H9 (cell line): ENCODE data around the gene RGS6. TPM values are rescaled to one million over a fixed set of nuclear protein-coding genes. Genes with fewer than 3 reads are reported as not detected.

Experiments
- DNase-seq: peaks from one replicate; pipeline ENCODE4 v3.0.0-alpha.2; 2017
- H2AFZ ChIP-seq: one replicate; pipeline ENCODE4 v1.6.1; 2013; ENCODE audit warnings: mild to moderate bottlenecking, low read length, control low read depth, moderate library complexity
- H2AK5ac ChIP-seq: 2 replicates; pipeline ENCODE4 v1.6.1; 2013; ENCODE audit warnings: low read length, control low read depth, mixed read lengths; ENCODE audit not compliant: insufficient read length
- H2BK120ac ChIP-seq: one replicate; pipeline ENCODE4 v1.6.1; 2013; ENCODE audit warnings: low read depth, mild to moderate bottlenecking, low read length, control low read depth, inconsistent platforms; ENCODE audit not compliant: poor library complexity, severe bottlenecking
- H2BK12ac ChIP-seq: 2 replicates; pipeline ENCODE4 v1.6.1; 2013; ENCODE audit warnings: low read length, control low read depth, mixed read lengths, low read depth; ENCODE audit not compliant: insufficient read length
- H2BK15ac ChIP-seq: 2 replicates; pipeline ENCODE4 v1.6.1; 2013; ENCODE audit warnings: low read depth, low read length, control low read depth
- H2BK20ac ChIP-seq: one replicate; pipeline ENCODE4 v1.6.1; 2013; ENCODE audit warnings: low read depth, mild to moderate bottlenecking, low read length, control low read depth, inconsistent platforms; ENCODE audit not compliant: poor library complexity, severe bottlenecking
- H2BK5ac ChIP-seq: 2 replicates; pipeline ENCODE4 v1.6.1; 2013; ENCODE audit warnings: low read length, control low read depth, mixed read lengths; ENCODE audit not compliant: insufficient read length
- H3K14ac ChIP-seq: 2 replicates; pipeline ENCODE4 v1.6.1; 2013; ENCODE audit warnings: low read length, control low read depth; ENCODE audit not compliant: insufficient read depth
- H3K18ac ChIP-seq: 2 replicates; pipeline ENCODE4 v1.6.1; 2013; ENCODE audit warnings: low read depth, mild to moderate bottlenecking, mixed read lengths, low read length, control low read depth; ENCODE audit not compliant: insufficient read length
- H3K23ac ChIP-seq: 2 replicates; pipeline ENCODE4 v1.6.1; 2013; ENCODE audit warnings: low read length, control low read depth, mixed read lengths, low read depth; ENCODE audit not compliant: insufficient read length
- H3K23me2 ChIP-seq: 2 replicates; pipeline ENCODE4 v1.6.1; 2013; ENCODE audit warnings: low read depth, mild to moderate bottlenecking, mixed read lengths, low read length, control low read depth; ENCODE audit not compliant: insufficient read length, poor library complexity, severe bottlenecking
- H3K27ac ChIP-seq: 2 replicates; pipeline ENCODE4 v1.5.1; 2013; ENCODE audit warnings: low read length, control low read depth, mixed read lengths, low read depth; ENCODE audit not compliant: insufficient read length
- H3K27me3 ChIP-seq: 2 replicates; pipeline ENCODE4 v1.6.1; 2013; ENCODE audit warnings: low read length, control low read depth, inconsistent platforms; ENCODE audit not compliant: insufficient read depth
- H3K4ac ChIP-seq: 2 replicates; pipeline ENCODE4 v1.6.1; 2013; ENCODE audit warnings: low read depth, mild to moderate bottlenecking, control low read depth, inconsistent platforms, low read length, moderate library complexity
- H3K4me1 ChIP-seq: 2 replicates; pipeline ENCODE4 v1.6.1; 2013; ENCODE audit warnings: low read length, control low read depth, inconsistent platforms; ENCODE audit not compliant: insufficient read depth
- H3K4me2 ChIP-seq: 2 replicates; pipeline ENCODE4 v1.6.1; 2013; ENCODE audit warnings: low read length, control low read depth, mixed read lengths; ENCODE audit not compliant: insufficient read length, insufficient read depth
- H3K56ac ChIP-seq: 2 replicates; pipeline ENCODE4 v1.6.1; 2013; ENCODE audit warnings: low read depth, mild to moderate bottlenecking, mixed read lengths, low read length, control low read depth; ENCODE audit not compliant: insufficient read length
- H3K79me1 ChIP-seq: 2 replicates; pipeline ENCODE4 v1.6.1; 2013; ENCODE audit warnings: low read depth, mild to moderate bottlenecking, moderate library complexity, low read length, control low read depth, inconsistent platforms; ENCODE audit not compliant: insufficient read depth, poor library complexity, severe bottlenecking
- H3K79me2 ChIP-seq: 2 replicates; pipeline ENCODE4 v1.6.1; 2013; ENCODE audit warnings: low read length, control low read depth, inconsistent platforms; ENCODE audit not compliant: insufficient read depth
- H3K9ac ChIP-seq: 2 replicates; pipeline ENCODE4 v1.6.1; 2013; ENCODE audit warnings: low read length, control low read depth, mixed read lengths; ENCODE audit not compliant: insufficient read length; ENCODE audit errors: extremely low read depth
- H3K9me3 ChIP-seq: one replicate; pipeline ENCODE4 v1.6.1; 2013; ENCODE audit warnings: low read depth, low read length, inconsistent platforms; ENCODE audit not compliant: control insufficient read depth
- H3T11ph ChIP-seq: one replicate; pipeline ENCODE4 v1.6.1; 2013; ENCODE audit warnings: mild to moderate bottlenecking, low read length, control low read depth, inconsistent platforms
- H4K20me1 ChIP-seq: one replicate; pipeline ENCODE4 v1.6.1; 2013; ENCODE audit not compliant: control insufficient read depth, insufficient read length, insufficient read depth
- H4K5ac ChIP-seq: 2 replicates; pipeline ENCODE4 v1.6.1; 2013; ENCODE audit warnings: low read depth, mild to moderate bottlenecking, mixed read lengths, low read length, control low read depth; ENCODE audit not compliant: insufficient read length
- H4K8ac ChIP-seq: replicated peaks from 2 replicates; pipeline ENCODE4 v1.6.1; 2013; ENCODE audit warnings: low read length, control low read depth, mixed read lengths, low read depth; ENCODE audit not compliant: insufficient read length
- H4K91ac ChIP-seq: 2 replicates; pipeline ENCODE4 v1.6.1; 2013; ENCODE audit warnings: low read depth, mild to moderate bottlenecking, moderate library complexity, mixed read lengths, low read length, control low read depth; ENCODE audit not compliant: insufficient read length
- H3K27ac Mint-ChIP-seq, 3 experiments: 2 replicates in 2 of 3; 3 replicates in 1 of 3; pipeline ENCODE4 v1.8.0; 2020 to 2021; ENCODE audit warnings: mixed read lengths in 3 of 3, mild to moderate bottlenecking in 1 of 3, moderate library complexity in 1 of 3
- H3K27me3 Mint-ChIP-seq: 2 replicates; pipeline ENCODE4 v1.8.0; 2021; ENCODE audit warnings: low read depth, mild to moderate bottlenecking, moderate library complexity, mixed read lengths
- H3K36me3 Mint-ChIP-seq, 3 experiments: 2 replicates in 2 of 3; 3 replicates in 1 of 3; pipeline ENCODE4 v1.8.0; 2020 to 2021; ENCODE audit warnings: low read depth in 3 of 3, mixed read lengths in 3 of 3; ENCODE audit not compliant: insufficient read depth in 1 of 3
- H3K4me1 Mint-ChIP-seq, 2 experiments: 2 replicates each; pipeline ENCODE4 v1.8.0; 2020; ENCODE audit warnings: mixed read lengths in 2 of 2
- H3K4me3 Mint-ChIP-seq, 2 experiments: 2 replicates in 1 of 2; 3 replicates in 1 of 2; pipeline ENCODE4 v1.8.0; 2020 to 2021; ENCODE audit warnings: mild to moderate bottlenecking in 2 of 2, mixed read lengths in 2 of 2, moderate library complexity in 1 of 2
- H3K9me3 Mint-ChIP-seq, 2 experiments: 2 replicates in 1 of 2; 3 replicates in 1 of 2; pipeline ENCODE4 v1.8.0; 2020; ENCODE audit warnings: mild to moderate bottlenecking in 2 of 2, mixed read lengths in 2 of 2, moderate library complexity in 1 of 2
- CTCF ChIP-seq: fragments of 200-600 bp; sonication (generic); conservative IDR thresholded peaks from 3 replicates; pipeline ENCODE4 v1.8.0; 2021; ENCODE audit warnings: antibody characterized with exemption, mild to moderate bottlenecking
- WGBS: extraction: QIAGEN DNeasy Blood & Tissue Kit; methylation state at CpG from one replicate; pipeline ENCODE4 v1.1.7; 2013; ENCODE audit warnings: missing lambda C conversion rate, low lambda C conversion rate, mixed read lengths; ENCODE audit not compliant: insufficient read length; ENCODE audit errors: extremely low coverage; 5-methylcytosine and 5-hydroxymethylcytosine counted together
- total RNA-seq: library from RNA; stranded (reverse); gene quantifications from 2 replicates; pipeline ENCODE4 v1.2.1, GENCODE V29; 2021

RGS6 gene
- total RNA-seq, 1 experiment from 2014 or later, result 3.0 TPM

GRCh38 chr14:72523424-72524294 lies 591.4 kb downstream of the RGS6 start:
- Histone ChIP-seq H3K9ac (no peak overlapping the region), H2BK15ac (no peak overlapping the region), H3K4me2 (no peak overlapping the region), H4K8ac (no peak overlapping the region), H2BK5ac (no peak overlapping the region), H3K79me2 (no peaks in the 10 kb centered on the region), H3K56ac (no peak overlapping the region), H3K4me1 (no peaks in the 10 kb centered on the region), H4K20me1 (no peaks in the 10 kb centered on the region), H3K27ac (no peak overlapping the region), H3K4ac (no peak overlapping the region), H2AK5ac (no peak overlapping the region), H3K23me2 (no peaks in the 10 kb centered on the region), H2BK20ac (no peak overlapping the region), H4K91ac (no peak overlapping the region), H2AFZ (no peak overlapping the region), H3K79me1 (no peaks in the 10 kb centered on the region), H3K9me3 (no peaks in the 10 kb centered on the region), H4K5ac (no peak overlapping the region), H3K27me3 (no peaks in the 10 kb centered on the region), H2BK12ac (no peak overlapping the region), H3K23ac (no peak overlapping the region), H3T11ph (no peak overlapping the region), H3K14ac (no peak overlapping the region), H2BK120ac (no peak overlapping the region), H3K18ac (no peak overlapping the region)
- Mint-ChIP-seq H3K9me3 (peaks cover 0 to 5% of the 10 kb centered on the region in 2 experiments; a peak in 3 of 5 replicates), H3K4me1 (peaks cover 4 to 5% of the 10 kb centered on the region in 2 experiments), H3K27me3 (peaks cover 7% of the 10 kb centered on the region), H3K36me3 (peaks cover 0 to 4% (median 0%) of the 10 kb centered on the region in 3 experiments; a peak in 1 of 7 replicates), H3K27ac (no peak overlapping the region), H3K4me3 (no peak overlapping the region)
- TF ChIP-seq CTCF, result no peak
- DNase-seq, result no peak
- WGBS, result no CpG with 5 or more reads among the region's 5 CpGs
